Transverse colon (tissue), 4 donors: ENCODE results near the gene ZDHHC18. TPM values are rescaled to one million over a fixed set of nuclear protein-coding genes. Genes with fewer than 3 reads are reported as not detected.
"Not testable (repeated sequence)": the region's sequence is repeated elsewhere in the genome, so short reads cannot be mapped to it uniquely, and the experiment has no call there.

Experiments
- DNase-seq: peaks from one replicate; pipeline ENCODE4 v3.0.0-alpha.2; 2019
- H3K27ac ChIP-seq, 4 donors: fragments of 200-600 bp; sonication (generic); 2 replicates each; pipeline ENCODE4 v1.5.1; 2016 to 2018; ENCODE audit warnings: inconsistent platforms in 4 of 4
- H3K27me3 ChIP-seq: fragments of 200-600 bp; sonication (generic); 2 replicates; pipeline ENCODE4 v1.5.1; 2017; ENCODE audit warnings: inconsistent platforms
- H3K36me3 ChIP-seq, 4 donors: fragments of 200-600 bp; sonication (generic); 2 replicates each; pipeline ENCODE4 v1.5.1; 2017 to 2019; ENCODE audit warnings: inconsistent platforms in 4 of 4
- H3K4me1 ChIP-seq, 4 donors: fragments of 200-600 bp; sonication (generic); 2 replicates each; pipeline ENCODE4 v1.5.1; 2017 to 2020; ENCODE audit warnings: inconsistent platforms in 4 of 4
- H3K4me3 ChIP-seq, 4 donors: fragments of 200-600 bp; sonication (generic); 1 replicate in 1 of 4; 2 replicates in 3 of 4; pipeline versions ENCODE4 v1.5.1 to v1.6.1; 2017 to 2019; ENCODE audit warnings: inconsistent platforms in 4 of 4
- H3K9me3 ChIP-seq, 2 donors: fragments of 200-600 bp; sonication (generic); 2 replicates each; pipeline ENCODE4 v1.5.1; 2017 to 2019; ENCODE audit warnings: inconsistent platforms in 2 of 2
- CTCF ChIP-seq, 5 experiments: fragments of 200-600 bp in 3 of 5; fragments of 450-650 bp in 2 of 5; sonication (generic) in 3 of 5; IDR thresholded peaks; 1 replicate in 2 of 5; 2 replicates in 3 of 5; pipeline ENCODE4 v1.5.1; 2016 to 2017; ENCODE audit warnings: antibody characterized with exemption in 5 of 5, inconsistent platforms in 3 of 5, mild to moderate bottlenecking in 2 of 5, moderate library complexity in 1 of 5
- EP300 ChIP-seq: sonication (generic); formaldehyde crosslinking; IDR thresholded peaks from one replicate; pipeline ENCODE4 v1.6.1; 2017; ENCODE audit warnings: antibody characterized with exemption, low read depth
- POLR2A ChIP-seq: fragments of 450-650 bp; IDR thresholded peaks from one replicate; pipeline ENCODE4 v1.6.1; 2016; ENCODE audit warnings: antibody characterized with exemption, mild to moderate bottlenecking, moderate library complexity
- POLR2AphosphoS5 ChIP-seq, 3 donors: sonication (generic); formaldehyde crosslinking; IDR thresholded peaks; one replicate each; pipeline ENCODE4 v1.6.1; 2016; ENCODE audit warnings: antibody characterized with exemption in 3 of 3
- WGBS, 2 donors: methylation state at CpG; one replicate each; pipeline ENCODE4 v1.1.5; 2018; ENCODE audit warnings: low coverage in 1 of 2; 5-methylcytosine and 5-hydroxymethylcytosine counted together
- in situ Hi-C, 4 donors: fragments of 200-750 bp; cut with MboI; loops; one replicate each; pipeline versions ENCODE4 v1.15.0 to v1.15.1; 2017; ENCODE audit warnings: low sequenced_read_pairs in 3 of 4, low pct_ligation_motif_present in 1 of 4, low pct_unique_long_range_greater_than_20kb in 1 of 4
- intact Hi-C: fragments of 100-400 bp; cut with DNase I; formaldehyde crosslinking; loops from one replicate; pipeline ENCODE4 v1.15.1; 2023; ENCODE audit warnings: low total_unique reads
- total RNA-seq, 4 donors: library from RNA; depleted of rRNA; stranded (reverse); fragments of >200 nt; gene quantifications; one replicate each; pipeline ENCODE4 v1.1.0, GENCODE V29; 2016

The ZDHHC18 gene
- total RNA-seq, 4 donors from 2014 or later, result 4.4 to 37.3 (median 28.0) TPM

- Histone ChIP-seq H3K27ac (peak overlapping the region in 3 of 4 donors; percentile 1 to 74 (median 42)), H3K36me3 (peaks cover 0 to 21% (median under 1%) of the 10 kb centered on the region in 4 donors), H3K4me3 (no peak overlapping the region), H3K4me1 (no peaks in the 10 kb centered on the region), H3K27me3 (no peaks in the 10 kb centered on the region), H3K9me3 (no peaks in the 10 kb centered on the region)
- TF ChIP-seq CTCF (IDR thresholded peaks at IDR 0.05), result no peak
- in situ Hi-C loops, result no loop called here
- DNase-seq, result no peak
- intact Hi-C loops, result no loop called here
- WGBS, 2 donors, result 90% methylated on average over 1 of the region's 1 CpG; no CpG with 5 or more reads in 1 of the 2 donors
These were observed 12.8 kb downstream of the ZDHHC18 start for GRCh38 chr1:26839339-26839722.

- H3K27me3 ChIP-seq, result no peaks in the 10 kb centered on the region
- in situ Hi-C loops, result no loop called here
- H3K36me3 ChIP-seq, result peaks cover 0 to 21% (median 0%) of the 10 kb centered on the region in 4 donors
- H3K4me3 ChIP-seq, result no peak overlapping the region
- H3K9me3 ChIP-seq, result no peaks in the 10 kb centered on the region
- H3K4me1 ChIP-seq, result no peaks in the 10 kb centered on the region
- intact Hi-C loops, result no loop called here
- no peak for DNase-seq
- peak overlapping the region in 3 of 4 donors; percentile 1 to 74 (median 42) for H3K27ac ChIP-seq
- TF ChIP-seq POLR2AphosphoS5 (IDR thresholded peaks at IDR 0.05), result no peak
- TF ChIP-seq POLR2A, result no peak
- no peak for TF ChIP-seq CTCF (IDR thresholded peaks at IDR 0.05)
- no peak for TF ChIP-seq EP300
- WGBS, 2 donors, result 91% methylated on average over 6 of the region's 6 CpGs; no CpG with 5 or more reads in 1 of the 2 donors
These were observed 13.3 kb downstream of the ZDHHC18 start for GRCh38 chr1:26839779-26840178.

GRCh38 chr1:26844424-26845196 lies 18.1 kb downstream of the ZDHHC18 start:
- H3K27me3 ChIP-seq, result no peaks in the 10 kb centered on the region
- H3K36me3 ChIP-seq, result peaks cover 0 to 22% (median 0%) of the 10 kb centered on the region in 4 donors
- 85 to 87% methylated on average over 12 to 13 of the region's 13 CpGs for WGBS, 2 donors
- DNase-seq, result no peak
- intact Hi-C loops, result no loop called here
- H3K27ac ChIP-seq, result no peak overlapping the region
- no peak for TF ChIP-seq POLR2A
- no peak for TF ChIP-seq CTCF (IDR thresholded peaks at IDR 0.05)
- TF ChIP-seq EP300, result no peak
- TF ChIP-seq POLR2AphosphoS5 (IDR thresholded peaks at IDR 0.05), result no peak
- H3K4me1 ChIP-seq, result peaks cover 16 to 29% (median 19%) of the 10 kb centered on the region in 4 donors
- no peak overlapping the region for H3K4me3 ChIP-seq
- in situ Hi-C loops, result no loop called here
- H3K9me3 ChIP-seq, result no peaks in the 10 kb centered on the region

GRCh38 chr1:26847826-26848225 lies 21.3 kb downstream of the ZDHHC18 start:
- intact Hi-C loops, H3K27me3 ChIP-seq, H3K9me3 ChIP-seq, H3K4me3 ChIP-seq, in situ Hi-C loops: not testable (repeated sequence)
- peak in 1 of 3 donors; percentile 50 for TF ChIP-seq POLR2AphosphoS5 (IDR thresholded peaks at IDR 0.05)
- DNase-seq, result peak; percentile 64
- Histone ChIP-seq H3K27ac (peak overlapping the region; percentile 74 to 88 (median 83)), H3K4me1 (peaks cover 22 to 41% (median 29%) of the 10 kb centered on the region in 4 donors), H3K36me3 (peaks cover 0 to 20% (median 6%) of the 10 kb centered on the region in 4 donors)
- WGBS, 2 donors, result 67% methylated on average over 1 to 6 of the region's 6 CpGs
